MM.1S (cell line): ENCODE results near the gene GLMP.

Experiments
- DNase-seq: peaks from one replicate; pipeline ENCODE4 v3.0.0-alpha.2; 2015
- H2AFZ ChIP-seq: fragments of 300-600 bp; sonication (generic); 2 replicates; pipeline ENCODE4 v1.6.0; 2016; ENCODE audit warnings: antibody characterized with exemption, low read length
- H3F3A ChIP-seq: fragments of 300-600 bp; sonication (generic); 2 replicates; pipeline ENCODE4 v1.6.1; 2016; ENCODE audit warnings: mild to moderate bottlenecking, antibody characterized with exemption, low read length, moderate library complexity, mixed read lengths; ENCODE audit not compliant: insufficient read depth
- H3K27ac ChIP-seq: fragments of 300-600 bp; sonication (generic); 2 replicates; pipeline ENCODE4 v1.5.1; 2016; ENCODE audit warnings: mild to moderate bottlenecking, low read length
- H3K27me3 ChIP-seq: fragments of 300-600 bp; sonication (generic); replicated peaks from 2 replicates; pipeline ENCODE4 v1.6.0; 2016; ENCODE audit warnings: low read length; ENCODE audit not compliant: insufficient read depth
- H3K36me3 ChIP-seq: fragments of 300-600 bp; sonication (generic); replicated peaks from 2 replicates; pipeline ENCODE4 v1.6.1; 2016; ENCODE audit warnings: mild to moderate bottlenecking, low read length, mixed read lengths; ENCODE audit not compliant: insufficient read depth
- H3K4me1 ChIP-seq: fragments of 300-600 bp; sonication (generic); 2 replicates; pipeline ENCODE4 v1.6.1; 2016; ENCODE audit warnings: low read length, mixed read lengths
- H3K4me2 ChIP-seq: fragments of 300-600 bp; sonication (generic); 2 replicates; pipeline ENCODE4 v1.6.0; 2016; ENCODE audit warnings: low read depth, low read length
- H3K4me3 ChIP-seq: fragments of 300-600 bp; sonication (generic); 2 replicates; pipeline ENCODE4 v1.5.1; 2016; ENCODE audit warnings: low read length, mixed read lengths
- H3K79me2 ChIP-seq: fragments of 300-600 bp; sonication (generic); 2 replicates; pipeline ENCODE4 v1.6.1; 2016; ENCODE audit warnings: mixed run types, low read length, mixed read lengths
- H3K9ac ChIP-seq: fragments of 300-600 bp; sonication (generic); 2 replicates; pipeline ENCODE4 v1.6.1; 2016; ENCODE audit warnings: low read length, mixed read lengths
- H3K9me2 ChIP-seq: fragments of 300-600 bp; sonication (generic); replicated peaks from 2 replicates; pipeline ENCODE4 v1.6.1; 2016; ENCODE audit warnings: mild to moderate bottlenecking, low read length, mixed read lengths; ENCODE audit not compliant: insufficient read depth
- H3K9me3 ChIP-seq: fragments of 300-600 bp; sonication (generic); replicated peaks from 2 replicates; pipeline ENCODE4 v1.6.1; 2016; ENCODE audit warnings: mild to moderate bottlenecking, low read length, mixed read lengths; ENCODE audit not compliant: insufficient read depth
- H4K20me1 ChIP-seq: fragments of 300-600 bp; sonication (generic); 2 replicates; pipeline ENCODE4 v1.6.1; 2016; ENCODE audit warnings: mild to moderate bottlenecking, low read length, moderate library complexity, mixed read lengths; ENCODE audit not compliant: insufficient read depth
- EZH2 ChIP-seq: fragments of 300-600 bp; sonication (generic); optimal IDR thresholded peaks from 2 replicates; pipeline ENCODE3; 2017; ENCODE audit warnings: low read depth, mild to moderate bottlenecking, antibody characterized with exemption, low read length, mixed read lengths
- EZH2phosphoT487 ChIP-seq: fragments of 300-600 bp; sonication (generic); IDR thresholded peaks from 2 replicates; pipeline ENCODE4 v1.6.1; 2018; ENCODE audit warnings: antibody characterized with exemption, low read length
- TF ChIP-seq, protein P1 (sequence below): fragments of 300-600 bp; sonication (generic); IDR thresholded peaks from 2 replicates; pipeline ENCODE4 v1.5.1; 2016; ENCODE audit warnings: antibody characterized with exemption, low read length, mixed read lengths

Gene GLMP

DNA sequence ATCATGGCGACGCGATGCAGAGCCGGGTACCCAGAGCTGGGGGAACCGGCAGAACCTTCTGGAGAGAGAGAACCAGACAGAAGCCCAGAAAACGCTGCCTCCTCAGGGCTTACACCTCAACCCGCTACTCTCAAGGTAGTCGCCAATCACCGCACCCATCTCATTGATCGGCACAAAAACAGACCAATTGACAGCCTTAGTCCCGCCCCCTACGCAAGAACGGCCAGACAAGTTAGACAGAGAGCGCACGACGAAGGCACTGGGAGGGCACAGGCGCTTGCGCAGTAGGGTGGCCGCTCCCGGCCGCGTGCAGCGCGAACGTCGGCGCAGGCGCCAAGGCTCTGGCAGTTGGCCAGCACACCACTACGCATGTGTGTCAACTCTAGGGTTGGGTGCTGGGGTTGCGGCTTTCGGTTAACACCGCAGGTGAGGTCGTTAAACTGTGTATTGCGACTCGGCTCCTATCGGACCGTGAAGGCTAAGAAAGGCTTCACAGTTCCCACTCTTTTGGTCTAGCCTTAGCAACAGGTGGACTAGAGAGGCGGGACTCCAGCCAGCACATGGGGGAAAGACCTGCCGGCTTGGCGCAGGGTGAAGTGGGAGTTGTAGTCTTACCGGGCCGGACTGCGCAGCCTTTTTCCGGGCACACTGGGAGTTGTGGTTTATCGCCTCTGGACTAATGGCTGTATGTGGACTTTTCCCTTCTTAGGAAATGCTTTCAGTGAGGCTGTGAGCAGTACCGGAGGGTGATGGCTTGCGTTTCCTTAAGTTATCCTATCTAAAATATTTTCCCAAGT lies 42.9 kb upstream of the GLMP start, which contains the start of the genes CCT3 and TSACC:
Gene CCT3, minus strand, starts transcription at position 113 of the 797 bp plus-strand sequence. Its CDS starts 108 bp downstream, at position 5.
Gene TSACC, plus strand, starts transcription at position 347 of the 797 bp plus-strand sequence. CDS start 1,232 bp downstream, outside the sequence.
- TF ChIP-seq, protein P1, sequence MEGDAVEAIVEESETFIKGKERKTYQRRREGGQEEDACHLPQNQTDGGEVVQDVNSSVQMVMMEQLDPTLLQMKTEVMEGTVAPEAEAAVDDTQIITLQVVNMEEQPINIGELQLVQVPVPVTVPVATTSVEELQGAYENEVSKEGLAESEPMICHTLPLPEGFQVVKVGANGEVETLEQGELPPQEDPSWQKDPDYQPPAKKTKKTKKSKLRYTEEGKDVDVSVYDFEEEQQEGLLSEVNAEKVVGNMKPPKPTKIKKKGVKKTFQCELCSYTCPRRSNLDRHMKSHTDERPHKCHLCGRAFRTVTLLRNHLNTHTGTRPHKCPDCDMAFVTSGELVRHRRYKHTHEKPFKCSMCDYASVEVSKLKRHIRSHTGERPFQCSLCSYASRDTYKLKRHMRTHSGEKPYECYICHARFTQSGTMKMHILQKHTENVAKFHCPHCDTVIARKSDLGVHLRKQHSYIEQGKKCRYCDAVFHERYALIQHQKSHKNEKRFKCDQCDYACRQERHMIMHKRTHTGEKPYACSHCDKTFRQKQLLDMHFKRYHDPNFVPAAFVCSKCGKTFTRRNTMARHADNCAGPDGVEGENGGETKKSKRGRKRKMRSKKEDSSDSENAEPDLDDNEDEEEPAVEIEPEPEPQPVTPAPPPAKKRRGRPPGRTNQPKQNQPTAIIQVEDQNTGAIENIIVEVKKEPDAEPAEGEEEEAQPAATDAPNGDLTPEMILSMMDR, result no peak
- TF ChIP-seq EZH2 (no peak), EZH2phosphoT487 (no peak)
- peaks cover 19% of the 10 kb centered on the region for H3F3A ChIP-seq
- H3K4me3 ChIP-seq, result peak within 1 kb of the TSS; percentile 93
- H3K27me3 ChIP-seq, result no peaks in the 10 kb centered on the region
- H3K36me3 ChIP-seq, result peaks cover 14% of the 10 kb centered on the region
- peaks cover 47% of the 10 kb centered on the region for H3K79me2 ChIP-seq
- H3K4me2 ChIP-seq, result peak within 1 kb of the TSS; percentile 65
- peaks cover 12% of the 10 kb centered on the region; the same call in 1 of the 2 replicates for H4K20me1 ChIP-seq
- H3K9ac ChIP-seq, result peak within 1 kb of the TSS; percentile 79
- H3K27ac ChIP-seq, result peak within 1 kb of the TSS; percentile 83
- H2AFZ ChIP-seq, result peak within 1 kb of the TSS; percentile 77
- no peaks in the 10 kb centered on the region for H3K9me2 ChIP-seq
- DNase-seq, result peak; percentile 100
- H3K9me3 ChIP-seq, result no peaks in the 10 kb centered on the region
- peaks cover 9% of the 10 kb centered on the region; the same call in 1 of the 2 replicates for H3K4me1 ChIP-seq

DNA sequence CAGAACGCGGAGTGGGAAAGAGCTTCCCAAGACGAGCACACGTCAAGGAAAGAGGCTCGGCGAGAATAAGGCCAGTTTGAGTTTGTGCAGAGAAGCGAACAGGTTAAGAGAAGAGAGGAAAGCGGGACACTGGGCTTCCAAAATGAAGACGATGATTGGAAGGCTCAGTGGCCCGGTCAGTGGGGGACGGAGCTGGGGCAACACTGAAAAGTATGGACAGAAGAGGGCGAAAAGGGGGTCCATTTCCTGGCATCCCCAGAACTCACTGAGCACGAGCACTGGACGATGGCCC lies 42.4 kb upstream of the GLMP start:
- peak overlapping the region; percentile 93 for H3K4me3 ChIP-seq
- no peaks in the 10 kb centered on the region for H3K9me3 ChIP-seq
- H3F3A ChIP-seq, result peaks cover 19% of the 10 kb centered on the region
- H3K9ac ChIP-seq, result peak overlapping the region; percentile 79
- H3K79me2 ChIP-seq, result peaks cover 50% of the 10 kb centered on the region
- H3K27me3 ChIP-seq, result no peaks in the 10 kb centered on the region
- peak overlapping the region; percentile 77 for H2AFZ ChIP-seq
- H3K4me2 ChIP-seq, result peak overlapping the region; percentile 65
- H3K9me2 ChIP-seq, result no peaks in the 10 kb centered on the region
- H3K4me1 ChIP-seq, result peaks cover 9% of the 10 kb centered on the region; the same call in 1 of the 2 replicates
- peaks cover 12% of the 10 kb centered on the region; the same call in 1 of the 2 replicates for H4K20me1 ChIP-seq
- DNase-seq, result no peak
- peaks cover 17% of the 10 kb centered on the region for H3K36me3 ChIP-seq
- H3K27ac ChIP-seq, result peak overlapping the region; percentile 58; the same call in 1 of the 2 replicates
- TF ChIP-seq EZH2, result no peak

DNA sequence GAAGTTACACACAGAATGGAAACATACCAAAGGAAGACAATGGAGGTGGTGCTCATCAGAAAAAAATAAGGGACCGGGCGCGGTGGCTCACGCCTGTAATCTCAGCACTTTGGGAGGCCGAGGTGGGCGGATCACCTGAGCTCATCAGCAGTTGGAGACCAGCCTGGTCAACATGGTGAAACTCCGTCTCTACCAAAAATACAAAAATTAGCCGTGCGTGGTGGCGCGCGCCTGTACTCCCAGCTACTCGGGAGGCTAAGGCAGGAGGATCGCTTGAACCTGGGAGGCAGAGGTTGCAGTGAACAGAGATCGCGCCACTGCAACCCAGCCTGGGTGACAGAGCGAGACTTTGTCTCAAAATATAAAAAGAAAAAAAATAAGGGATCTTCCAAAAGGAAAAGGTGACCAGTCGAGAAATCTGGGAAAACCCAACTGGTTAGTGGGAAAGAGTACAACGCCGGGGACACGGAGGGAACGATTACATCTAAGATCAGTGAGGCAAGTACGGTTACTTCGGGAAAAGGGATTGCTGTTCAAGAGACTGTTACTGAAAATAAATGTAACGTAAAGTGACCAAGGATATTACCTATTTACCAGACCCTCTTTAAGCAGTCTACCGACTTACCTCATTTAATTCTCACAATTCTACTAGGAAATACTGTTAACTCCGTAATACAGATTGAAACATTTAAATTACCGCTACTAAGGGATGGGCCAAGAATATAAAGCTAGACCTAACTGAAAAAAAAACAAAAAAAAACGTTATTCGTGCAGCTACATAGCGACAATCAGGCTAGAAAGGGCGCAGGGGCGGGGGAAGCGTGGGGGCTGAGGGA lies 41.8 kb upstream of the GLMP start:
- Histone ChIP-seq H2AFZ (peak overlapping the region; percentile 77), H3K4me1 (peaks cover 9% of the 10 kb centered on the region; the same call in 1 of the 2 replicates), H3K9ac (peak overlapping the region; percentile 79), H3K79me2 (peaks cover 56% of the 10 kb centered on the region), H3K9me2 (no peaks in the 10 kb centered on the region), H3F3A (peaks cover 19% of the 10 kb centered on the region), H3K4me3 (peak overlapping the region; percentile 93), H3K27ac (peak overlapping the region; percentile 58; the same call in 1 of the 2 replicates), H3K36me3 (peaks cover 23% of the 10 kb centered on the region), H3K9me3 (no peaks in the 10 kb centered on the region), H3K27me3 (no peaks in the 10 kb centered on the region), H3K4me2 (peak overlapping the region; percentile 65), H4K20me1 (peaks cover 12% of the 10 kb centered on the region; the same call in 1 of the 2 replicates)
- TF ChIP-seq, protein P1, result no peak
- TF ChIP-seq EZH2phosphoT487 (no peak), EZH2 (no peak)
- peak; percentile 22 for DNase-seq
